Fibroblast of the aortic adventitia (primary cell): ENCODE results near the gene TBC1D2B. TPM values are rescaled to one million over a fixed set of nuclear protein-coding genes. Genes with fewer than 3 reads are reported as not detected.

Experiments used
- DNase-seq: peaks from one replicate; pipeline ENCODE4 v3.0.0-alpha.2; 2010; ENCODE audit warnings: low read depth
- H3K4me3 ChIP-seq: 2 replicates; pipeline ENCODE4 v1.5.1; 2011; ENCODE audit warnings: low read depth, mild to moderate bottlenecking, control low read depth, low read length, moderate library complexity
- CTCF ChIP-seq: IDR thresholded peaks from 2 replicates; pipeline ENCODE4 v1.5.1; 2011; ENCODE audit warnings: mild to moderate bottlenecking, low read length, control low read depth, inconsistent platforms; ENCODE audit not compliant: insufficient read depth
- total RNA-seq: library from RNA; depleted of rRNA; stranded (reverse); fragments of >200 nt; gene quantifications from 2 replicates; pipeline ENCODE4 v1.2.3, GENCODE V29; 2012; ENCODE audit warnings: low replicate concordance

The TBC1D2B gene
- total RNA-seq, 1 donor = 28.9 TPM

- no peak overlapping the region for H3K4me3 ChIP-seq
- DNase-seq = no peak
- no peak for TF ChIP-seq CTCF
These were observed 10.7 kb upstream of the TBC1D2B start for GRCh38 chr15:78087951-78088772.

GRCh38 chr15:78085928-78086327 lies 8.4 kb upstream of the TBC1D2B start:
- no peak for TF ChIP-seq CTCF
- DNase-seq = peak; percentile 95
- H3K4me3 ChIP-seq = no peak overlapping the region

GRCh38 chr15:78084449-78084750 lies 6.9 kb upstream of the TBC1D2B start:
- DNase-seq = no peak
- no peak for TF ChIP-seq CTCF
- no peak overlapping the region for H3K4me3 ChIP-seq

- no peak for TF ChIP-seq CTCF
- DNase-seq = no peak
- H3K4me3 ChIP-seq = no peak overlapping the region
These were observed 6.4 kb upstream of the TBC1D2B start for GRCh38 chr15:78083687-78084448.

- no peak for DNase-seq
- no peak overlapping the region for H3K4me3 ChIP-seq
- no peak for TF ChIP-seq CTCF
These were observed 5.7 kb upstream of the TBC1D2B start for GRCh38 chr15:78083186-78083585.

- no peak overlapping the region for H3K4me3 ChIP-seq
- TF ChIP-seq CTCF = no peak
- no peak for DNase-seq
These were observed 5.2 kb upstream of the TBC1D2B start for GRCh38 chr15:78082743-78083110.
